PC-3 (cell line): Measurements from ENCODE around the gene MAP2K1. TPM values are rescaled to one million over a fixed set of nuclear protein-coding genes. Genes with fewer than 3 reads are reported as not detected.

Experiments used
- ATAC-seq: fragments of 200-7000 bp; cut with Tn5 transposase; 2 replicates; pipeline ENCODE4 v1.9.1; 2020; ENCODE audit warnings: mild to moderate bottlenecking, moderate library complexity
- BruUV-seq: library from RNA; stranded (reverse); fragments of 400-500 nt; replicated peaks from 2 replicates; lab custom pipeline; 2021; lab: Mats Ljungman, UMichigan
- CTCF ChIA-PET: fragments of 300-600 bp; sonication (Branson Sonifier 250); formaldehyde crosslinking; loops from one replicate; lab custom pipeline; 2022; ENCODE audit warnings: antibody characterized with exemption; lab: Charles Lee
- POLR2A ChIA-PET: fragments of 300-600 bp; sonication (Branson Sonifier 250); formaldehyde crosslinking; loops from one replicate; lab custom pipeline; 2022; ENCODE audit warnings: antibody characterized with exemption; ENCODE audit not compliant: unreplicated experiment; lab: Charles Lee
- DNase-seq: peaks from one replicate; pipeline ENCODE4 v3.0.0-alpha.2; 2015
- H2AFZ ChIP-seq: fragments of 300-600 bp; sonication (generic); 2 replicates; pipeline ENCODE4 v1.6.0; 2016; ENCODE audit warnings: antibody characterized with exemption, low read length
- H3F3A ChIP-seq: fragments of 300-600 bp; sonication (generic); one replicate; pipeline ENCODE4 v1.6.0; 2017; ENCODE audit warnings: antibody characterized with exemption, low read length, control low read depth, mild to moderate bottlenecking; ENCODE audit not compliant: unreplicated experiment
- H3K27ac ChIP-seq: fragments of 300-600 bp; sonication (generic); 2 replicates; pipeline ENCODE4 v1.5.1; 2016; ENCODE audit warnings: mild to moderate bottlenecking, low read length
- H3K27me3 ChIP-seq: fragments of 300-600 bp; sonication (generic); 2 replicates; pipeline ENCODE4 v1.6.1; 2016; ENCODE audit warnings: low read length, mixed read lengths
- H3K36me3 ChIP-seq: fragments of 300-600 bp; sonication (generic); 2 replicates; pipeline ENCODE4 v1.6.1; 2016; ENCODE audit warnings: low read depth, mixed run types, low read length, mixed read lengths
- H3K4me1 ChIP-seq: fragments of 300-600 bp; sonication (generic); 2 replicates; pipeline ENCODE4 v1.5.1; 2016; ENCODE audit warnings: low read length; ENCODE audit not compliant: insufficient read depth
- H3K4me2 ChIP-seq: fragments of 300-600 bp; sonication (generic); 2 replicates; pipeline ENCODE4 v1.6.0; 2016; ENCODE audit warnings: low read length
- H3K4me3 ChIP-seq: fragments of 300-600 bp; sonication (generic); 2 replicates; pipeline ENCODE4 v1.5.1; 2016; ENCODE audit warnings: mild to moderate bottlenecking, low read length, mixed read lengths
- H3K79me2 ChIP-seq: fragments of 300-600 bp; sonication (generic); 2 replicates; pipeline ENCODE4 v1.6.1; 2017; ENCODE audit warnings: low read length, mixed read lengths
- H3K9ac ChIP-seq: fragments of 300-600 bp; sonication (generic); 2 replicates; pipeline ENCODE4 v1.6.0; 2016; ENCODE audit warnings: mild to moderate bottlenecking, low read length
- H3K9me2 ChIP-seq: fragments of 300-600 bp; sonication (generic); replicated peaks from 2 replicates; pipeline ENCODE4 v1.6.1; 2016; ENCODE audit warnings: mixed run types, low read length, mixed read lengths
- H3K9me3 ChIP-seq: fragments of 300-600 bp; sonication (generic); 2 replicates; pipeline ENCODE4 v1.6.1; 2016; ENCODE audit warnings: low read length, mixed read lengths
- H4K20me1 ChIP-seq: fragments of 300-600 bp; sonication (generic); 2 replicates; pipeline ENCODE4 v1.6.1; 2016; ENCODE audit warnings: low read length, mixed read lengths
- EZH2 ChIP-seq: fragments of 300-600 bp; sonication (generic); IDR thresholded peaks from one replicate; pipeline ENCODE4 v1.6.1; 2017; ENCODE audit warnings: antibody characterized with exemption, mild to moderate bottlenecking, low read length; ENCODE audit not compliant: unreplicated experiment
- EZH2phosphoT487 ChIP-seq: fragments of 300-600 bp; sonication (generic); IDR thresholded peaks from 2 replicates; pipeline ENCODE4 v1.6.1; 2018; ENCODE audit warnings: mild to moderate bottlenecking, antibody characterized with exemption, low read length, borderline replicate concordance
- intact Hi-C: fragments of 100-400 bp; cut with micrococcal nuclease; formaldehyde crosslinking; loops from 2 replicates; pipeline ENCODE4 v1.9.0; 2023
- total RNA-seq: library from RNA; depleted of rRNA; stranded (reverse); fragments of >200 nt; gene quantifications from 2 replicates; pipeline ENCODE4 v1.2.3, GENCODE V29; 2014
- TF ChIP-seq, protein P1 (sequence below): fragments of 300-600 bp; sonication (generic); conservative IDR thresholded peaks from 2 replicates; pipeline ENCODE4 v1.5.1; 2017; ENCODE audit warnings: antibody characterized with exemption, low read depth, mild to moderate bottlenecking, low read length

Gene MAP2K1
- total RNA-seq, 1 experiment from 2014 or later, result 35.5 TPM

- TF ChIP-seq EZH2phosphoT487 (no peak), EZH2 (no peak)
- TF ChIP-seq, protein P1, sequence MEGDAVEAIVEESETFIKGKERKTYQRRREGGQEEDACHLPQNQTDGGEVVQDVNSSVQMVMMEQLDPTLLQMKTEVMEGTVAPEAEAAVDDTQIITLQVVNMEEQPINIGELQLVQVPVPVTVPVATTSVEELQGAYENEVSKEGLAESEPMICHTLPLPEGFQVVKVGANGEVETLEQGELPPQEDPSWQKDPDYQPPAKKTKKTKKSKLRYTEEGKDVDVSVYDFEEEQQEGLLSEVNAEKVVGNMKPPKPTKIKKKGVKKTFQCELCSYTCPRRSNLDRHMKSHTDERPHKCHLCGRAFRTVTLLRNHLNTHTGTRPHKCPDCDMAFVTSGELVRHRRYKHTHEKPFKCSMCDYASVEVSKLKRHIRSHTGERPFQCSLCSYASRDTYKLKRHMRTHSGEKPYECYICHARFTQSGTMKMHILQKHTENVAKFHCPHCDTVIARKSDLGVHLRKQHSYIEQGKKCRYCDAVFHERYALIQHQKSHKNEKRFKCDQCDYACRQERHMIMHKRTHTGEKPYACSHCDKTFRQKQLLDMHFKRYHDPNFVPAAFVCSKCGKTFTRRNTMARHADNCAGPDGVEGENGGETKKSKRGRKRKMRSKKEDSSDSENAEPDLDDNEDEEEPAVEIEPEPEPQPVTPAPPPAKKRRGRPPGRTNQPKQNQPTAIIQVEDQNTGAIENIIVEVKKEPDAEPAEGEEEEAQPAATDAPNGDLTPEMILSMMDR, result no peak
- Histone ChIP-seq H3K4me3 (no peak overlapping the region), H3K36me3 (no peaks in the 10 kb centered on the region), H3K9me3 (no peaks in the 10 kb centered on the region), H3F3A (peaks cover 3% of the 10 kb centered on the region), H3K9me2 (no peaks in the 10 kb centered on the region), H3K9ac (no peak overlapping the region), H3K79me2 (peaks cover 98% of the 10 kb centered on the region), H3K27me3 (no peaks in the 10 kb centered on the region), H3K27ac (no peak overlapping the region), H3K4me2 (no peak overlapping the region), H4K20me1 (peaks cover 33% of the 10 kb centered on the region), H2AFZ (no peak overlapping the region), H3K4me1 (peaks cover 26% of the 10 kb centered on the region)
- POLR2A ChIA-PET, result no interaction called here
- no peak for ATAC-seq
- BruUV-seq, result no TSS peak
- CTCF ChIA-PET, result no interaction called here
- intact Hi-C loops, result no loop called here
- no peak for DNase-seq
Observed at GRCh38 chr15:66394472-66394871, 7.8 kb downstream of the MAP2K1 start.

- POLR2A ChIA-PET, result no interaction called here
- Histone ChIP-seq H3K79me2 (peaks cover 98% of the 10 kb centered on the region), H3K9ac (no peak overlapping the region), H3K9me3 (no peaks in the 10 kb centered on the region), H3K4me3 (no peak overlapping the region), H3K4me1 (peaks cover 22% of the 10 kb centered on the region), H3F3A (peaks cover under 1% of the 10 kb centered on the region), H3K27ac (no peak overlapping the region), H2AFZ (no peak overlapping the region), H3K27me3 (no peaks in the 10 kb centered on the region), H3K9me2 (no peaks in the 10 kb centered on the region), H4K20me1 (peaks cover 33% of the 10 kb centered on the region), H3K4me2 (no peak overlapping the region), H3K36me3 (no peaks in the 10 kb centered on the region)
- DNase-seq, result no peak
- intact Hi-C loops, result no loop called here
- no TSS peak for BruUV-seq
- CTCF ChIA-PET, result no interaction called here
- TF ChIP-seq, protein P1, result no peak
- TF ChIP-seq EZH2phosphoT487 (no peak), EZH2 (no peak)
- ATAC-seq, result no peak
Observed at GRCh38 chr15:66394915-66395314, 8.2 kb downstream of the MAP2K1 start.

GRCh38 chr15:66399276-66399675 is 12.6 kb downstream of the MAP2K1 start:
- DNase-seq, result no peak
- no peak for ATAC-seq

More at GRCh38 chr15:66399276-66399675, 12.6 kb downstream of the MAP2K1 start:
- no TSS peak for BruUV-seq
- intact Hi-C loops, result no loop called here
- no peaks in the 10 kb centered on the region for H3K36me3 ChIP-seq
- ChIA-PET CTCF (no interaction called here), POLR2A (no interaction called here)
- no peak overlapping the region for H3K4me3 ChIP-seq
- no peaks in the 10 kb centered on the region for H3K27me3 ChIP-seq
- no peak overlapping the region for H2AFZ ChIP-seq
- H3F3A ChIP-seq, result peaks cover 6% of the 10 kb centered on the region
- H3K79me2 ChIP-seq, result peaks cover 96% of the 10 kb centered on the region
- H3K27ac ChIP-seq, result no peak overlapping the region
- TF ChIP-seq EZH2phosphoT487 (no peak), EZH2 (no peak)
- no peaks in the 10 kb centered on the region for H3K9me2 ChIP-seq
- no peak overlapping the region for H3K4me2 ChIP-seq
- peaks cover 34% of the 10 kb centered on the region for H4K20me1 ChIP-seq
- H3K4me1 ChIP-seq, result peaks cover 26% of the 10 kb centered on the region
- no peak overlapping the region for H3K9ac ChIP-seq
- no peaks in the 10 kb centered on the region for H3K9me3 ChIP-seq
